ELF-1 (cell line): ENCODE data around the gene ELFN1.

Experiments
- DNase-seq: peaks from one replicate; pipeline ENCODE4 v3.0.0-alpha.2; 2016; ENCODE audit warnings: low read depth, low spot score

The ELFN1 gene

GRCh38 chr7:1741751-1742554 lies 71.9 kb downstream of the ELFN1 start:
- DNase-seq = no peak

GRCh38 chr7:1742555-1743303 lies 72.7 kb downstream of the ELFN1 start:
- no peak for DNase-seq

GRCh38 chr7:1743481-1744230 lies 73.6 kb downstream of the ELFN1 start:
- DNase-seq = no peak

- no peak for DNase-seq
Observed at GRCh38 chr7:1744296-1745017, 74.4 kb downstream of the ELFN1 start.

GRCh38 chr7:1745018-1745532 lies 75.0 kb downstream of the ELFN1 start:
- DNase-seq = no peak

- DNase-seq = no peak
Observed at GRCh38 chr7:1745576-1746490, 75.8 kb downstream of the ELFN1 start.

GRCh38 chr7:1746491-1746975 lies 76.5 kb downstream of the ELFN1 start:
- no peak for DNase-seq

- no peak for DNase-seq
Observed at GRCh38 chr7:1747004-1747801, 77.1 kb downstream of the ELFN1 start.

GRCh38 chr7:1748076-1748838 lies 78.2 kb downstream of the ELFN1 start:
- no peak for DNase-seq

- DNase-seq = no peak
Observed at GRCh38 chr7:1748839-1749173, 78.7 kb downstream of the ELFN1 start.

- DNase-seq = no peak
Observed at GRCh38 chr7:1749351-1749863, 79.3 kb downstream of the ELFN1 start.

- DNase-seq = no peak
Observed at GRCh38 chr7:1749864-1750466, 79.9 kb downstream of the ELFN1 start.

- DNase-seq = no peak
Observed at GRCh38 chr7:1750541-1751021, 80.5 kb downstream of the ELFN1 start.

GRCh38 chr7:1752111-1752510 lies 82.0 kb downstream of the ELFN1 start:
- no peak for DNase-seq

GRCh38 chr7:1752771-1753563 lies 82.9 kb downstream of the ELFN1 start:
- no peak for DNase-seq

- no peak for DNase-seq
Observed at GRCh38 chr7:1753564-1753867, 83.4 kb downstream of the ELFN1 start.

- DNase-seq = no peak
Observed at GRCh38 chr7:1754345-1754908, 84.3 kb downstream of the ELFN1 start.
